Lung (tissue), 12 donors: ENCODE results near the gene TFF1. TPM values are rescaled to one million over a fixed set of nuclear protein-coding genes. Genes with fewer than 3 reads are reported as not detected.

ENCODE experiments used
- ATAC-seq: fragments of 200-7000 bp; cut with Tn5 transposase; one replicate; pipeline ENCODE4 v1.9.1; 2020; ENCODE audit warnings: moderate number of reproducible peaks; ENCODE audit not compliant: insufficient read depth, low FRiP score
- DNase-seq, 3 donors: peaks; one replicate each; pipeline ENCODE4 v3.0.0-alpha.2; 2013 to 2017
- H3K27ac ChIP-seq, 2 donors: one replicate each; pipeline ENCODE4 v1.5.1; 2013; ENCODE audit warnings: mild to moderate bottlenecking in 2 of 2, moderate library complexity in 2 of 2, control low read depth in 1 of 2, inconsistent platforms in 1 of 2, low read depth in 1 of 2, low read length in 1 of 2
- H3K27me3 ChIP-seq, 3 donors: one replicate each; pipeline ENCODE4 v1.5.1; 2013; ENCODE audit warnings: low read length in 2 of 3; ENCODE audit not compliant: control insufficient read depth in 3 of 3, insufficient read depth in 3 of 3
- H3K36me3 ChIP-seq, 4 donors: one replicate each; pipeline ENCODE4 v1.5.1; 2013; ENCODE audit warnings: low read length in 4 of 4, mild to moderate bottlenecking in 1 of 4, moderate library complexity in 1 of 4; ENCODE audit not compliant: control insufficient read depth in 4 of 4, insufficient read depth in 4 of 4
- H3K4me1 ChIP-seq, 5 donors: one replicate each; pipeline ENCODE4 v1.5.1; 2013; ENCODE audit warnings: low read length in 5 of 5, mild to moderate bottlenecking in 2 of 5, moderate library complexity in 1 of 5; ENCODE audit not compliant: control insufficient read depth in 5 of 5, insufficient read depth in 5 of 5
- H3K4me3 ChIP-seq: one replicate; pipeline ENCODE4 v1.5.1; 2013; ENCODE audit warnings: mild to moderate bottlenecking, control low read depth, moderate library complexity
- H3K9ac ChIP-seq, 2 donors: one replicate each; pipeline ENCODE4 v1.5.1; 2013; ENCODE audit warnings: low read length in 2 of 2, control low read depth in 1 of 2; ENCODE audit not compliant: insufficient read depth in 1 of 2
- H3K9me3 ChIP-seq, 4 donors: one replicate each; pipeline ENCODE4 v1.5.1; 2013; ENCODE audit warnings: low read length in 3 of 4, mild to moderate bottlenecking in 1 of 4, moderate library complexity in 1 of 4; ENCODE audit not compliant: control insufficient read depth in 4 of 4, insufficient read depth in 3 of 4
- CTCF ChIP-seq: IDR thresholded peaks from 2 replicates; pipeline ENCODE4 v1.5.1; 2012; ENCODE audit warnings: mild to moderate bottlenecking; ENCODE audit errors: control extremely low read depth, extremely low read depth
- WGBS, 2 donors: extraction: QIAGEN DNeasy Blood & Tissue Kit; methylation state at CpG; one replicate each; pipeline ENCODE4 v1.1.7; 2013; 5-methylcytosine and 5-hydroxymethylcytosine counted together
- polyA plus RNA-seq, 2 donors: library from polyadenylated mRNA; stranded (reverse); fragments of 200-250 nt; gene quantifications; one replicate each; pipeline ENCODE4 v1.2.1, GENCODE V29; 2013
- total RNA-seq, 2 donors: library from RNA; depleted of rRNA in 1 of 2; stranded (reverse); fragments of >200 nt in 1 of 2; gene quantifications; one replicate each; pipeline ENCODE4 v1.2.1, GENCODE V29; 2014 to 2021
- donor health status: control.
- donor health status: control.
- donor health status: Bipolar disorder and iron deficiency.
- donor health status: healthy.
- donor health status: DM: yes; HTN: yes; CAD: no.

Gene TFF1
- total and polyA plus RNA-seq, 4 donors = 0.83 to 3.8 (median 1.2) TPM; not detected in 1

- Histone ChIP-seq H3K9me3 (peaks cover 0 to 7% (median 1%) of the 10 kb centered on the region in 4 donors), H3K27me3 (no peaks in the 10 kb centered on the region), H3K9ac (no peak overlapping the region), H3K36me3 (no peaks in the 10 kb centered on the region), H3K27ac (no peak overlapping the region), H3K4me3 (no peak overlapping the region), H3K4me1 (peaks cover 0 to 20% (median 0%) of the 10 kb centered on the region in 5 donors)
- no peak for DNase-seq
- no peak for ATAC-seq
- TF ChIP-seq CTCF = no peak
- 80 to 90% methylated on average over 6 of the region's 6 CpGs for WGBS, 2 donors
Observed at GRCh38 chr21:42383331-42383730, 17.0 kb upstream of the TFF1 start.

- WGBS, 2 donors = 95 to 97% methylated on average over 6 of the region's 6 CpGs
- H3K27ac ChIP-seq = no peak overlapping the region
Observed at GRCh38 chr21:42382915-42383314, 16.6 kb upstream of the TFF1 start.

GRCh38 chr21:42381347-42381984, 15.1 kb upstream of the TFF1 start:
- DNase-seq (peak in 2 of 3 donors; percentile 18 to 33), ATAC-seq (no peak)
- H3K4me1 ChIP-seq = peaks cover 0 to 5% (median 0%) of the 10 kb centered on the region in 5 donors

More at GRCh38 chr21:42382915-42383314, 16.6 kb upstream of the TFF1 start:
- peaks cover 0 to 16% (median 0%) of the 10 kb centered on the region in 5 donors for H3K4me1 ChIP-seq
- no peak overlapping the region for H3K9ac ChIP-seq
- ATAC-seq = no peak
- H3K4me3 ChIP-seq = no peak overlapping the region
- TF ChIP-seq CTCF = no peak
- peaks cover 0 to 7% (median 1%) of the 10 kb centered on the region in 4 donors for H3K9me3 ChIP-seq
- no peaks in the 10 kb centered on the region for H3K36me3 ChIP-seq
- no peaks in the 10 kb centered on the region for H3K27me3 ChIP-seq
- no peak for DNase-seq

More at GRCh38 chr21:42381347-42381984, 15.1 kb upstream of the TFF1 start:
- Histone ChIP-seq H3K9ac (no peak overlapping the region), H3K36me3 (no peaks in the 10 kb centered on the region), H3K27me3 (no peaks in the 10 kb centered on the region), H3K27ac (no peak overlapping the region), H3K4me3 (no peak overlapping the region), H3K9me3 (peaks cover 0 to 7% (median 1%) of the 10 kb centered on the region in 4 donors)
- TF ChIP-seq CTCF = peak; percentile 83
- WGBS, 2 donors = 59 to 60% methylated on average over 1 of the region's 1 CpG
